Hepatic stellate cell (primary cell): Measurements from ENCODE around the gene ABCA3.
"Not testable (repeated sequence)": the region's sequence is repeated elsewhere in the genome, so short reads cannot be mapped to it uniquely, and the experiment has no call there.

Experiments
- DNase-seq: peaks from one replicate; pipeline ENCODE4 v3.0.0; 2011; ENCODE audit warnings: low spot score

The ABCA3 gene

GRCh38 chr16:2252806-2253148, 87.8 kb downstream of the ABCA3 start:
- DNase-seq = no peak

GRCh38 chr16:2251296-2252111, 89.0 kb downstream of the ABCA3 start, which contains the start of gene ECI1:
TSS of gene ECI1 (minus strand) at chr16:2251587. CDS start at chr16:2251566, 21 bp downstream.
- DNase-seq = peak; percentile 99

DNA sequence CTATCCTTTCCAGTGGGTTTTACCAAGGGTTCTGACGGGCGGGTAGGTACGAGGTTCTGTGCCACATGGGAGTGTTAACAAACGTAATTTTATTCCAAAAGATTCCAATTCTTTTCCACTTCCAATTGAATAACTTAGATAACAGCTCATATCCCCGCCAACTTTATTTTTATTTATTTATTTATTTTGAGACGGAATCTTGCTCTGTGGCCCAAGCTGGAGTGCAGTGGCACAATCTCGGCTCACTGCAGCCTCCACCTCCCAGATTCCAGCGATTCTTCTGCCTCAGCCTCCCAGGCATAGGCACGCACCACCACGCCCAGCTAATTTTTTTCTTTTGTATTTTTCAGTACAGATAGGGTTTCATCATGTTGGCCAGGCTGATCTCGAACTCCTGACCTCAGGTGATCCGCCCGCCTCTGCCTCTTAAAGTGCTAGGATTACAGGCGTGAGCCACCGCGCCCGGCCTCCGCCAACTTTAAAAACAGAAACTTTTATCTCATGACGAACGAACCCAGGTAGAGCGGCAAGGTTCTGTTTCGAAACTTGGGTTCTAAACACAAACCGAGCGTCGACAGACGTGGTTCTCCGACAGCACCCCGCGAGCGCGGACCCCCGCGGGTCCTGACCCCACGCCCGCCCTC, 89.8 kb downstream of the ABCA3 start:
- no peak for DNase-seq

GRCh38 chr16:2246301-2246885, 94.1 kb downstream of the ABCA3 start:
- no peak for DNase-seq

DNA sequence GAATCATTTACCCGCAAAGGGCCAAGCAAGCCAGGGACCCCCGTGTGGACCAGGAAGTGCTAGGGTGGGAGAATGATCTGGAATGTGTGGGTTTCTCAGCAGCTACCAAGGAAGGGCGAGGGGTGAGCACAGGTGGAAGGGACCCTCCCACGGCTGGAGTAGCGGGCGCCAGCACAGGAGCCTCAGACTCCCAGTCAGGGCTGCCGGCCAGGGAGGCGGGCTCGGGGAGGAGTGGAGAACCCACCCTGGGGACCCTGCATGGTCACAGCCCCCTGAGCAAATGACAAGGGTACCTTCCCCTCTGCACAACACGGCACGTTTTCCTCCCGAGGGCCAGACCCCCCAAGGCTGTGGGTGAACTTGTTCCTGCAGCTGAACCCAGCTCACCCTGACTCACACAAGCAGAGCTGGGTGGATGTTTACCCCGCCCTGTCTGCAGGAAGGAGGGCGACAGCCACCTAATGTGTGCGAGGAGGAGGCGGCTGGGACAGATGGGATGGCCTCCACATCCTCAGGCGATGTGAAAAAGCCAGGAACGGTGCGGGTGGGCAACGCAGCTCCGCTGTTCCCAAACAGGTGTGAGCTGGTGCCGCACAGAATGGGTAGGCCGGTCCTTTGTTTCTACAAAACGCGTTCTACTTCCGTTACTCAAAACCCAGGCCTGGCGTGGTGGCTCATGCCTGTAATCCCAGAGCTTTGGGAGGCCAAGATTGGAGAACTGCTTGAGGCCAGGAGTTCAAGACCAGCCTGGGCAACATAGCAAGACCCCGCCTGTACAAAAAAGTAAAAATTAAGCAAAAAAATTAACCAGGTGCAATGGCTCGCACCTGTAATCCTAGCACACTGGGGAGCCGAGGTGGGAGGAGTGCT, 95.4 kb downstream of the ABCA3 start:
- no peak for DNase-seq

DNA sequence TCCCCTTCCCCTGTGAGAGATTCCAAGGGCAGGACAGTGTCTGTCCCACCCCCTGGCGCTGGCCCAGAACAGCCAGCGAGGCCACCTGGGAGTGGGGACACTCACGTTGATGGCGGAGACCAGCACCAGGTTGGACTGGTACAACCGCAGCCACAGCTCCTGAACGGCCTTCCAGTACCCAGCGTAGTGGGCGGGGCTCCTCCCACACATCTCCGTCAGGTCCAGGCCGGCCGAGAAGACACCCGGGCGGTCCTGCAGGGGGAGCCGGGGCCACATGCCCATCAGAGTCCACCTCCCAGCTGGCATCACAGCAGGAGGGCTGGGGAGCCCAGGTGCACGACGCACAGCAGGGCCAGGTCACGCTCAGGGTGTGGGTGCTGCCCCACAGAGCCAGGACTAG, 96.2 kb downstream of the ABCA3 start:
- no peak for DNase-seq

DNA sequence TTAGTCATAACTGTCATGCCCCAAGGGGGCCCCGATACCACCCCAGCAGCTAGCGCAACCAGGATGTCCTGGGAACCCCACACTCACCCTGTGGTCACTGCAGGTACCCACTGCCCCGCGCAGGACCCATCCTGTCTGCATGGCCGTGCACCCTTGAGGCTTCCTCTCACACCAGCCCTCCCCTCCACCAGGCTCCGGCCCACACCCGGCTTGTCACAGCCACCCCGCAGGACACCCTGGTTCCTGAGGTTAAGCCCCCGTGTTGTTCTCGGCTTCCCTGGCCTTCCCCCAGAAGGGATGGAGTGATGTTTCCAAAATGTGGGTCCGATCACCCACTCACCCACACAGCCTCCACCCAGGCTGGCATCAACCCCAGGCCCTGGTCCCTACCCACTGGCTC, 96.7 kb downstream of the ABCA3 start:
- DNase-seq = no peak

DNA sequence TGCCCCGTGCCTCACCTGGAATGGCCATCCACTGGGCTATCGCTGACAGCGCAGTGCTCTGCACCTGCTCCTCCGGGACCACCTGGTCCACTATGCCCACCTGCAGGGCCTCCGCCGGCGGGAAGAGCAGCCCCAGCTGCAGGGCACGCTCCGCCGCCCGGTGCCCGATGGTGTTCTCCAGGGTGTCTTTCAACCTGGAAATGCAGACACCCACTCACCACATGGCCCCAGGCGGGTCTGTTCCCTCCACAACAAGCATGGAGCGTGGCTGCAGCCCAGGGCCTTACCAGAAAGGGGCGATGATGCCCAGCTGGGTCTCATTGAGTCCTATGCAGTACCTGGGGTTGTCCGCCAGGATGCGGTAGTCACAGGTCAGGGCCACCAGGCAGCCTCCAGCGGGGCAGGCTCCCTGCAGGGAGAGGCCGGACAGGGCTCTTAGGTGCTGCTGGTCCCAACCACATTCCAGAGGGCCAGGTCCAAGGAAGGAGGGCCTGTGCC, 97.4 kb downstream of the ABCA3 start:
- DNase-seq = no peak

GRCh38 chr16:2242598-2242997, 97.9 kb downstream of the ABCA3 start:
- DNase-seq = no peak

- not testable (repeated sequence) for DNase-seq
Measured at GRCh38 chr16:2240331-2240730, 100.2 kb downstream of the ABCA3 start.

GRCh38 chr16:2238838-2239675, 101.5 kb downstream of the ABCA3 start:
- no peak for DNase-seq

- no peak for DNase-seq
Measured at GRCh38 chr16:2238150-2238837, 102.2 kb downstream of the ABCA3 start.

- no peak for DNase-seq
Measured at GRCh38 chr16:2237493-2238149, 102.9 kb downstream of the ABCA3 start.

DNA sequence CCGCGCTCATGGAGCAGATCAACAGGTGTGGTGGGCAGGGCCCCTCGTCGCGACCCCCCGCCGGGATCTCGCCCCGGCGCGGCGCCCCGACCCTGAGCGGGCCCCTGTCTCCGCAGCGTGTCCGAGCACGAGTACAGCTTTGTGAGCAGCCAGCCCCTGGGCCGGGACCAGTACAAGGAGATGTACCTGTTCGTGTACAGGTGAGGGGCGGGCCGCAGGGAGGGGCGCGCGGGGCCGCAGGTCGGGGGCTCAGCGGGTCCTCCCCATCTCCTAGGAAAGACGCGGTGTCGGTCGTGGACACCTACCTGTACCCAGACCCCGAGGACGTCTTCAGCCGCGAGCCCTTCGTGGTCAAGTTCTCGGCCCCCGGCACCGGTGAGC, 103.4 kb downstream of the ABCA3 start:
- no peak for DNase-seq

GRCh38 chr16:2236337-2237101, 104.0 kb downstream of the ABCA3 start, which contains the start of gene DNASE1L2:
TSS of gene DNASE1L2 (plus strand) at chr16:2236444. CDS start at chr16:2236817, 373 bp downstream.
- DNase-seq = peak; percentile 63

DNA sequence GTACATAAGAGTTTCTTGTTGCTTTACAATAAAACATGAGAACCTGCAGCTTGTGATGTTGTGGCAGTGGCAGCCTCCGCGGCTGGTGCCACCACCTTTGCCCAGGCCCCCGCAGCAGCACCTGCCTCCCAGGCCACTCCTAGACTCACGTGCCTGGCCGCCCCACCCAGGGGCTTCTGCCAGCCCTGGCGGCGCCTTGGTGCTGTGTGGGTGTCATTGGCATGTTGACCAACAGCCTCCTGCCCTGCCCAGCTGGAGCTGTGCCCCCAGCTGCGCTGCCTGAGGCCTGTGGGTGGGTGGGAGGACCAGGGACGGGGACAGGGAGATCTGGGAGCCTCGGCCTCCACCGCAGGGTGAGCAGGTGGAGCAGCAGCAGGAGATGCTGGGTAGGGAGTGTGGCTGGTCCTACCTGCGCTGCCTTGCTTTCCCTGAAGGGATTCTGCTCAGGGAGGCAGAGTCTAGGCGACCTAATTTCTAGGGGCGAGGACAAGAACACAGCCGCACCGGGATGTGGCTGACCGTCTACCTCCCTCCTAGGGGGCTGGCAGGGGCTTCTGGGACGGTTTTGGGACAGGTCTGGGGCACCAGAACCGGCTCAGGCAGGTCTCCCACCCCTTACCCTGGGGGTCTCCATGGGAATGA, 104.7 kb downstream of the ABCA3 start:
- no peak for DNase-seq

DNA sequence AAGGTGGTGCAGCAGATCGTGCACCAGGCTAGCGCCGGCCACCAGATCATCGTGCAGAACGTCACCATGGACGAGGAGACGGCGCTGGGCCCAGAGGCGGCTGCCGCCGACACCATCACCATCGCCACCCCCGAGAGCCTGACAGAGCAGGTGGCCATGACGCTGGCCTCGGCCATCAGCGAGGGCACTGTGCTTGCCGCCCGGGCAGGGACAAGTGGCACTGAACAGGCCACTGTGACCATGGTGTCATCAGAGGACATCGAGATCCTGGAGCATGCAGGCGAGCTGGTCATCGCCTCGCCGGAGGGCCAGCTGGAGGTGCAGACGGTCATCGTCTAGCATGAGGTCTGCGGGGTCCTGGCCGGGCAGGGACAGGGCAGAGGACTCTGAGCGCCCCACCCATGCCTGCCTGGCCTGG, 105.3 kb downstream of the ABCA3 start:
- DNase-seq = no peak

- no peak for DNase-seq
Measured at GRCh38 chr16:2234813-2235170, 105.7 kb downstream of the ABCA3 start.
